H1 (cell line): ENCODE measurements around the gene SERPINE2. TPM values are rescaled to one million over a fixed set of nuclear protein-coding genes. Genes with fewer than 3 reads are reported as not detected.

Experiments
- EGR1 ChIP-seq: IDR thresholded peaks from 2 replicates; pipeline ENCODE4 v1.6.1; 2011; ENCODE audit warnings: low read depth, low read length, borderline replicate concordance
- HDAC6 ChIP-seq: IDR thresholded peaks from one replicate; pipeline ENCODE4 v1.7.1; 2012; ENCODE audit warnings: low read depth, mild to moderate bottlenecking, inconsistent platforms, low read length, moderate library complexity
- NANOG ChIP-seq: IDR thresholded peaks from 2 replicates; pipeline ENCODE4 v1.6.1; 2011; ENCODE audit warnings: low read length, low read depth, mild to moderate bottlenecking, inconsistent platforms; ENCODE audit not compliant: insufficient read depth, poor library complexity, severe bottlenecking
- RFX5 ChIP-seq: IDR thresholded peaks from 2 replicates; pipeline ENCODE4 v1.6.1; 2011; ENCODE audit warnings: low read depth, low read length, improper control_type of control experiment, borderline replicate concordance
- SIRT6 ChIP-seq: IDR thresholded peaks from one replicate; pipeline ENCODE4 v1.7.1; 2012; ENCODE audit warnings: low read length, inconsistent platforms
- polyA plus RNA-seq, 7 experiments: library from polyadenylated mRNA; depleted of rRNA in 3 of 7; stranded (reverse) in 5 of 7; unstranded in 2 of 7; fragments of >200 nt in 5 of 7; fragments of 200-250 nt in 2 of 7; gene quantifications; 1 replicate in 5 of 7; 2 replicates in 1 of 7; 4 replicates in 1 of 7; pipeline versions ENCODE4 v1.2.1 to v1.2.3, GENCODE V29; 2011 to 2013; ENCODE audit warnings: missing spikeins in 2 of 7, mixed read lengths in 2 of 7
- total RNA-seq: library from RNA; stranded (reverse); fragmentation: NEBNext Ultra II Directional; extraction: Animal tissue kit (Norgen Biotek cat#: 25700); gene quantifications from 2 replicates; pipeline ENCODE4 v1.2.1, GENCODE V29; 2021

SERPINE2 gene
- total and polyA plus RNA-seq, 2 of the 8 experiments (the other 6 are each of a cell fraction or from before 2014, with no cell fraction given) = 26.2 to 76.0 TPM

- TF ChIP-seq SIRT6 (no peak), NANOG (no peak), RFX5 (no peak), HDAC6 (no peak), EGR1 (no peak)
Observed at GRCh38 chr2:224039080-224039769, at the start of gene SERPINE2 (continued).
